Fibroblast of skin of scalp (primary cell): Measurements from ENCODE around the gene TPSAB1.

Source experiments
- DNase-seq: peaks from one replicate; pipeline ENCODE4 v3.0.0-alpha.2; 2013

TPSAB1 gene

DNA sequence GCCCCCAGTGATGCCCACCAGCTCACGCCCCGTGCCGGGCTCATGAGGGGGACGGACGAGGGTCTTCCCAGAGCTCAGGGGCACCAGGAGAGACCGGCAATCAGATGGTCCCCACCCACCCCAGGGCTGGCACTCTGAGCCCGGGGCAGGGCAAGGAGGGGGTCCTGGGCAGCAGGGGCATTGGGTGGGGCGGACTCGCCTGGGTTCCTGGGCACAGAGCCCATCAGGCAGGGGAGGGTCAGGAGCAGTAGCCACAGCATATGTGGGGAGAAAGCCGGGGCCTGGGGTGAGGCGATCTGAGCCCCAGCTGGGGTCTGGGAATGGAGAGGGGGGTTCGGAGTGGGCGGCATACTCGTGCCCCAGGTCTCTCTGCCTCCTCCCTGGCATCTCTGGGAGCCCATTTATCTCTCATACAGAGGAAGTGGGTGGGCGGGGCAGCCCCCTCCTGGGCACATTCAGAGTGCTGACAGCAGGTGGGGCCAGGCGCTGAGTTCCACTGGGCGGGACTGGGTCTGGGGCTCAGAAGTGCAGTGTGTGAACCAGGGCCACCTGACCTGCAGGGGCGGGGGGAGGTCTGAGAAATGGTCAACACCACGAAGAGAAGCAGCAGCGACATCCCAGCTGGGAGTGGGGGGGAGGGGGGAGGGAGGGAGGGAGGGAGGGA is 48.4 kb downstream of the TPSAB1 start:
- no peak for DNase-seq

DNA sequence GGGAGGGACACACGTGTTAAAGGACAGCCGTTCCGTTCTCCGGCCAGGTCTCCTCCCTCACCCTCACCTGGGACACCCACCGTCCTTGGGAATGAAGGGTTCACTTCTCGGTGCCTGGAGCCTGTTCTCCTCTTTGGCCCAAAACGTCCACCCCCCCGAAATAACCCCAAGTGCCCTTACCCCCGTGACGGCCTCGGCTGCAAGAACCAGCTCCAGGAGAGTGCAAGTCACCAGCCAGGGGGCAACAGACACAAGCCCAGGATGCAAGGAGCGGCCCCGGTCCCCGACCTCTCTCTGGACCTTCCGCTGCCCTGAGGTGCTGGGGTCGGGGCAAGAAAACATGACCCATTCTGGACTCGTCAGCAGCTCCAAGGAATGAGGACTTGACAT is 49.0 kb downstream of the TPSAB1 start:
- no peak for DNase-seq

DNA sequence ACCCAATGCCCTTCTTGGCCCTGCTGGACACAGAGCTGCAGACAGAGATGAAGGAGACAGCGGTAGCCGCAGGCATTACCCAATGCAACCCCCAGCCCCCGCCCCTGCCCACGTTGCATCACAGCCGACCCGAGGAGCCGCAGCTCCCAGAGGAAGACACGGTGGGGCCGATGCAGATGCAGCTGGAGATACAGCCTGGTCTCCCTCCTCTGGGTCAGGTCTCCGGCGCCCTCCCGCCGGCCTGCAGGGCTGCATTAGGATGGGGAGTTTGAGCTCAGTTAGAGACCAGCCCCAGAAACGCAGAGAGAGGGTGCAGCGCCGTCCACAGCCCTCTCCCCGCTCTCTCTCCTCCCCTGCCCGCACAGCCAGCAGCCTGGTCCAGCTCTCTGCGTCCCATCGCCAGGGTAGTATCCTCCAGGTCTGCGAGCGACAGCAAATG is 49.6 kb downstream of the TPSAB1 start:
- DNase-seq = no peak

DNA sequence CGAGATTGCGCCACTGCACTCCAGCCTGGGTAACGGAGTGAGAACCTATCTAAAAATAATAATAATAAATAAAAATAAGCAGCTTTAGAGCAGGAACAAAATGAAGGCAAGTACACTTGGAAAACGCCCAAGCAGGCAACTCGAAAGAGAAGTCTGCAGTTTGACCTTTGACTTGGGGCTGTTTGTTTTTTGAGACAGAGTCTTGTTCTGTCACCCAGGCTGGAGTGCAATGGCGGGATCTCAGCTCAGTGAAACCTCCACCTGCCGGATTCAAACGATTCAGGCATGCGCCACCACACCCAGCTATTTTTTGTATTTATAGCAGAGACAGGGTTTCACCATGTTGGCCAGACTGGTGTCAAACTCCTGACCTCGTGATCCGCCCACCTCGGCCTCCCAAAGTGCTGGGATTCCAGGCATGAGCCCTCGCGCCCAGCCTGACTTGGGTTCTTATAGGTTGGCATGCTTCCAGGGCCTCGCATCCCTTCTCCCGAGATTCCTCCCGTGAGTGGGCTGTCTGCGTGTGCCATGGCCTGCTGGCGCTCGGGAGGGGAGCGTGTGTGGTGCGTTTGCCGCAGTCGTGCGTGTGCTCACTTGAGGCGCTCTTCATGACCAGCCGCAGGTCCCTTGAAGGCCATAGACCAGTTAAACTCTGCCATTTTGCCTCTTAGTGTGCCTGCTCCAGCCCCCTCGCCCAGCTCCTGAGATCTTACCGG is 50.5 kb downstream of the TPSAB1 start:
- no peak for DNase-seq

DNA sequence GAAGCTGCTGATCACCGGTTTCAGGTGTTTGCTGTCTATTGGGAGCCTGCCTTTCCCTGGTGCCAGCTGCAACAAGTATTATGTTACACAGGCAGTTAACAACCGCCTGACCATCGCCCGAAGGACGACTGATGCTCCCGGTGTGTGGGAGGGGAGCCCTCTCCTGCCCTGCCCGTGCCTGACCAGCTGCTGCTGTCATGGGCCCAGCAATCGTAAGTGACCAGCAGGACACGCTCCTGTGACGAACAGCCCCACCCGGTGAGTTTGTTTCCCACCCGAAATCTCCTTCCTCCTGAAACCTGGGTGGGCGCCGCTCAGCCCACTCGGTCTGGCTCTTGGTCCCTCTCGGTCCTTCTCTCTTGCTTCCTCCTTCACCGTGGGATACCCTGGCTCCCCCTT is 51.1 kb downstream of the TPSAB1 start:
- no peak for DNase-seq
